Smooth muscle cell of the coronary artery (primary cell): ENCODE results near the gene TRIM59. TPM values are rescaled to one million over a fixed set of nuclear protein-coding genes. Genes with fewer than 3 reads are reported as not detected.

Experiments
- total RNA-seq: library from RNA; depleted of rRNA; stranded (reverse); fragments of >200 nt; gene quantifications from 2 replicates; pipeline ENCODE4 v1.2.3, GENCODE V29; 2014; ENCODE audit warnings: low replicate concordance

Gene TRIM59, protein sequence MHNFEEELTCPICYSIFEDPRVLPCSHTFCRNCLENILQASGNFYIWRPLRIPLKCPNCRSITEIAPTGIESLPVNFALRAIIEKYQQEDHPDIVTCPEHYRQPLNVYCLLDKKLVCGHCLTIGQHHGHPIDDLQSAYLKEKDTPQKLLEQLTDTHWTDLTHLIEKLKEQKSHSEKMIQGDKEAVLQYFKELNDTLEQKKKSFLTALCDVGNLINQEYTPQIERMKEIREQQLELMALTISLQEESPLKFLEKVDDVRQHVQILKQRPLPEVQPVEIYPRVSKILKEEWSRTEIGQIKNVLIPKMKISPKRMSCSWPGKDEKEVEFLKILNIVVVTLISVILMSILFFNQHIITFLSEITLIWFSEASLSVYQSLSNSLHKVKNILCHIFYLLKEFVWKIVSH
- 3.4 and 16.5 TPM in 2 replicates for total RNA-seq

DNA sequence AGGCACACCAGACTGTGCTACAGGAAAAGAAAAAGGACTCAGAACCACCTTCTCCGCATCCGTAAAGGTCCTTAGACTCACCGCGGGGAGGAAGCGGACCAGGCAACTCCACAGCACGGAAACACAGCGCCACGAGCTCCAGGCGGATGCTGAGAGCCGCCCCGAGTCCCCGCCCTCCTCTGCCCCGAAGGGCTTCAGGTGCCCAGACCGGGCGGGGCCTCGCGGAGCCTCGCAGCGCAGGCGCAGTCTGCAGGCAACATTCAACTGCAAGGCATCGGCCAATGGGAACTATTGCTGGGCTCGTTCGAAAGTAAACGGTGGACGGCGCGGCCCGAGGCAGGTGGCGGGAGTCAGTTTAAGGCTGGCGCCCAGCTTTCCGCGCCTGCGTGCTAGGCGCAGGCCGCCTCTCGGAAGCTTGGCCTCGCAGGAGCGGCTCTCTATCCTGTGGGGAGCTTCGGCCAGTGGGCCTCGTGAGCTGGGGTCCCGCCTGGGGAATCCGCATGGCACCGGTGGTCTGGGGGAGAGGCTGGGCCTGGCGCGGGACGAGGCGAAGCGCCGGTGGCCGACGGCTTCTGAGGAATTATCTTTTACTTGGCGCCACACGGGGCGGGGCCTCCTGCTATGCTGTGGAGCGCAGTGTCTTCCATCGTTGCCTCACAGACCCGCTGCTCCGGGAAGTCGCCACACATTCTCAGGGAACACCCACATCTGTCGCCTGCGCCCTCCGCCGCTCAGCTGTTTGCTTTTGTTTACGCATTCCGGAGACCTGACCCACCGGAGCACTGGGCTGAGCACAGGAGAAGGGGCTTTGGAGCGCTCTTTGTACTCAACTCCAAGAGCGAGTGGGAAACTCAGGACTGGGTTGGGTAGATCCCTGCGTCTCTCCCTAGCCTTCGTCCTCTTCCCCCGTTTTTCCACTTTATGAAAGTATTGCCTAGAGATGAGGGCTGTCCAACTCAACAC, at the start of gene TRIM59:
Gene TRIM59 (minus strand): TSS at position 151 of the 963 bp plus-strand sequence. CDS start 10,603 bp downstream, outside the sequence.

DNA sequence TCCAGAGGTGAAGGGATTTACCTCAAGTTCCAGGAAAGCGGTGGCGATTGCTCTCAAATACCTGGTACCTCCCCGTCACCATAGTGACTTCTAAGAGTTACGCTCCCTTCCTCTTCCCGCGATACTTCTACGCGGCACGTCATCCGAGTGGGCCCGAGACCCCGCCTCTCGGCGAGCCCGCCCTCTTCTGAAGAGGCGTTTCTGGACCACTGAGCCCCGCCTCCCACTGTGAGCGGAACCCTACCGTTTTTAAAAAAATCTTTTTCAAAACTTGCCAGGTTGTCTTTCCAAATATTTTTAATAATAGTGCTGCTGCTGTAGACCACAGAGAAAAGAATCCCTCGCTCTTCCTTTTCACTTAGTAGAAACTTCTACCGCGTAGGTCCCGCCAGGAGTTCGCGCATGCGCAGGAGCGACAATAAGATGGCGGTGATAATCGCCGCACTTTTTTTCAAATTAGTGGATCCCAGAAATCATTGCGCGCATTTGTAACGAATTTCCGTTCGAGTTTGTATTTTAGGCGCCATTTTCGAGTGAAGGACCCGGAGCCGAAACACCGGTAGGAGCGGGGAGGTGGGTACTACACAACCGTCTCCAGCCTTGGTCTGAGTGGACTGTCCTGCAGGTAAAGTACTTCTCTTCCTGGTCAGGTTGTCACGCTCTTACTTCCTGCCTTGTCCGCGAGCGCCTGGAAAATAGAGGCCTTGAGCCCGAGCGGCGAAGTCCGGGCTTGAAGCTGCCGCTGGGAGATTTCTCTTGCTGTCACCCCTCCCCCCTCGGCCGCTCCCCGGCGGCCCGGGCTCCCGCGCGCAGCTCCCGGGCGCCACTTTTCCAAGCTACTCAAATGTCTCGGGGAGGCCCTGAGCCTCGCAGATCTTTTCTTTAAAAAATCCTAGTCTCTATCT, 50.2 kb downstream of the TRIM59 start, which contains the start of the genes IFT80 and SMC4:
Gene IFT80 (minus strand): TSS at position 101 of the 905 bp plus-strand sequence. CDS start 14,625 bp downstream, outside the sequence.
Gene SMC4 (plus strand): TSS at position 526 of the 905 bp plus-strand sequence. CDS start 1,177 bp downstream, outside the sequence.

Other genes with a start within 250 kb of the TRIM59 start
- gene C3orf80, start 224.4 kb downstream of the TRIM59 start, total RNA-seq, result 0.59 and 0.75 TPM in 2 replicates
- gene IFT80, start 50.6 kb downstream of the TRIM59 start, total RNA-seq, result 33.0 and 36.7 TPM in 2 replicates
- gene SMC4, start 50.1 kb downstream of the TRIM59 start, total RNA-seq, result 16.3 and 36.2 TPM in 2 replicates
- 33.4 and 46.3 TPM in 2 replicates for gene KPNA4, start 115.8 kb upstream of the TRIM59 start, total RNA-seq
- not detected in 2 replicates for gene ARL14, start 227.4 kb upstream of the TRIM59 start, total RNA-seq